Fibroblast of pulmonary artery (primary cell): ENCODE results near the gene FLOT2.
"Not testable (repeated sequence)": the region's sequence is repeated elsewhere in the genome, so short reads cannot be mapped to it uniquely, and the experiment has no call there.

Experiments
- DNase-seq: peaks from one replicate; pipeline ENCODE4 v3.0.0-alpha.2; 2010; ENCODE audit warnings: low read depth
- H3K4me3 ChIP-seq: replicated peaks from 2 replicates; pipeline ENCODE4 v1.5.1; 2011; ENCODE audit warnings: low read depth, mild to moderate bottlenecking, control low read depth, low read length, moderate library complexity
- TF ChIP-seq, protein P1 (sequence below): IDR thresholded peaks from 2 replicates; pipeline ENCODE4 v1.5.1; 2011; ENCODE audit warnings: mild to moderate bottlenecking, control low read depth, low read length, inconsistent platforms; ENCODE audit errors: missing control alignments

FLOT2 gene

DNA sequence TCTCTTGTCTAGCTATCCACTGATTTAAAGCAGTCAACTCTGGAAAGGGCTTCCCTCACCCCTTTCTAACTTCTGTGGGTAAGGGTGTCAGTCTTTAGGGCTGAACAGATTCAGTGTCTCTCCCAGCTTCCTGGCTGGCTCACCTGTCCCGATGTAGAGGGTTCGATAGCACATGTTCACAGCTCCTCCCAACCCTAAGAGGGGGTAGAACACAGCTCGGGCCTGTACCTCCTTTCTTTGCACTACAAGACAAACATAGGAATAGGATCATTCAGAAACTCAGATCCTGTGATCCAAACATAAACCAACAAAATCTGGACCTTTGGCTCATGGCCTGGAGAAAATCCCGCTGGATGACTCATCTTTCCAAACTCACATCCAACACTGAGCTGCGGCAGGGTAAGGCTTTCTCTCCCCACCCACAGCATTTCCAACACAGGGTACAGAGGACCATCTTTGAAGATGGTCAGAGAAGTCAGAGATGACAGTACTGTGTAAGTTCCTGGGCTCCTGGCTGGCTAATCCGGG is 11.2 kb upstream of the FLOT2 start:
- peak; percentile 73 for DNase-seq
- TF ChIP-seq, protein P1, sequence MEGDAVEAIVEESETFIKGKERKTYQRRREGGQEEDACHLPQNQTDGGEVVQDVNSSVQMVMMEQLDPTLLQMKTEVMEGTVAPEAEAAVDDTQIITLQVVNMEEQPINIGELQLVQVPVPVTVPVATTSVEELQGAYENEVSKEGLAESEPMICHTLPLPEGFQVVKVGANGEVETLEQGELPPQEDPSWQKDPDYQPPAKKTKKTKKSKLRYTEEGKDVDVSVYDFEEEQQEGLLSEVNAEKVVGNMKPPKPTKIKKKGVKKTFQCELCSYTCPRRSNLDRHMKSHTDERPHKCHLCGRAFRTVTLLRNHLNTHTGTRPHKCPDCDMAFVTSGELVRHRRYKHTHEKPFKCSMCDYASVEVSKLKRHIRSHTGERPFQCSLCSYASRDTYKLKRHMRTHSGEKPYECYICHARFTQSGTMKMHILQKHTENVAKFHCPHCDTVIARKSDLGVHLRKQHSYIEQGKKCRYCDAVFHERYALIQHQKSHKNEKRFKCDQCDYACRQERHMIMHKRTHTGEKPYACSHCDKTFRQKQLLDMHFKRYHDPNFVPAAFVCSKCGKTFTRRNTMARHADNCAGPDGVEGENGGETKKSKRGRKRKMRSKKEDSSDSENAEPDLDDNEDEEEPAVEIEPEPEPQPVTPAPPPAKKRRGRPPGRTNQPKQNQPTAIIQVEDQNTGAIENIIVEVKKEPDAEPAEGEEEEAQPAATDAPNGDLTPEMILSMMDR, result no peak
- H3K4me3 ChIP-seq, result no peak overlapping the region

DNA sequence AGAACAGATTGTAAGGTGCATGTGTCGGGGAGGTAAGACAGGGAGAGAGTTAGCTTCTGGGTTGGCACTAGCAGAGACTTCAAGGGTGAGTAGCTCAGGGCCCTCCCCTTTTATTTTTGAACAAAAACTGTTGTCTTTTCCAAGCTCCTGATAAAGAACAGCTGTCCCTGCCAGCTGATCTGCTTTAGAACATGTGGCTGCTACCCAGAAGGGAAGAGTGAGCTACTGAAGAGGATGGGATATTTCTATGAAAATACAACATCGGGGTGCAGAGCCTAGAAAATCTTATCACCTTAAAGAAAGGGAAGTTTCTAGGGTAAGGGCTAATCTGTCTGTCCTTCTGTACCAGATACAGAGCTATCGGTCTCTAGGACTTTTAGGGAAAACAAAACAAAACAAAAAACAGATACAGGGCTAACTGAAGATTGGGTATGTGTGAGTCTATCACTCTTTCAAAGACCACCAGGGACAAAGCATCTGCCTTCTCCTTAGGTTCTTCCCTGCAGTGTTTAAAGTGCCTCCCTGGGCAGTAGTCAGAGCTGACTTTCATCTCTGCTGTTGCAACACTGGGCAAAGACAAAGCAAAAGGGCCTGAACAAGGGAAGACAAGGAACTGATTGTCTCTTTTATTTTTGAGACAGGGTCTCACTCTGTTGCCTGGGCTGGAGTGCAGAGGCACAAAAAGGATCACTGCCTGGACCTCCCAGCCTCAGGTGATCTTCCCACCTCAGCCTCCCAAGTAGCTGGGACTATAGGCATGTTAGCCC is 10.4 kb upstream of the FLOT2 start:
- TF ChIP-seq, protein P1, result no peak
- peak; percentile 59 for DNase-seq
- H3K4me3 ChIP-seq, result no peak overlapping the region

DNA sequence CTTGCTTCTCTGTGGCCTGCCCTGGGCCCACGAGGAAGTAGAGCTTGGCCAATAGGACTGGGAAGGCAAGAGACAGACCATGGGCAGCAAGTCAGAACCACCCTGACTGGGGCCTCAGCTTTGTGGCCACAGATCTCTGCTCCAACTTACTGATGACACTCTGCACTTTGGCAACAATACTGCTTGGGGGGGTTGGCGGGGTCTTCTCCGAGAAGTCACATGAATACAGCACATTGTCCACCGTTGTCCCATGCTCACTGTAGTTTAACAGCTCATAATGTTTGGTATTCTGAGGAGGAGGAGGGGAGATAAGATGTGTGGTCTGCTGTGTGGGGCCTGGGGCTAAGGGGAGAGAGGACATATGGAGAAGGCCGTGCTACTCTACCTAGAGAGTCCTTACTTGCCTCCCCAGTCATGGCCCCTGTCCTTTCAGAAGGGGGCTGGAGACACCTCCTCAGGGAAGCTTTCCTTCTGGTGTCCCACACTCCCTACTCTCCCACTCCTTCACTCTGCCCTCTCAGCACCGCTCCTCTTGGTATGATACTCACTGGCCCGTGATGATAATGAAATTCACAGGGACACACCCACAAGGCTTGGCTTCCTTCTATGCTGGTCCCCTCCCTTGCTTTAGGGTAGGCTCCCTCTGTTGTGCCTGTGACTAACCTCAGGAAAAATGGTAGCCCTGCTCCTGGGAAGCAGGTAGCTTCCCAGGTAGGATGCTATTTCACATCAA is 9.3 kb upstream of the FLOT2 start:
- DNase-seq, result no peak
- TF ChIP-seq, protein P1, result no peak
- H3K4me3 ChIP-seq, result no peak overlapping the region

DNA sequence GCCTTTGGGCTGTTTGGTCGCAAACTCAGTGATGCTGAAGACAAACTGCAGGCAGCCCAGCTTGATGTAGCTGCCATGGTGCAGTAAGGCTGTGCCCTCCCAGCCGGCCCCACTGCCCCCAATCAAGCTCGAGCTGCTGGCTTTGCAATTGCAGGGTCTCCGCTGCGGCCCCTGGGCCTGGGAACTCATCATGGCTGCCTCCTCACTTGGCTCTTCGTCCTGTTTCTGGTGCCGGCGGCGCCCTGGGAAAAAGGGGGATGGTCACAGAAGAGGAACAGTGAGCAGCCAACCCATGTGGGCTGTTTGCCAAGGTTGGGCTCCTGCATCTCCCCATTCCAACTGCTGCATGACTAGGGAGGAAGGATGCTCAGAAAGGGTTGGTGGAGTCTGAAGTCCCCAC is 8.7 kb upstream of the FLOT2 start:
- DNase-seq, result no peak
- TF ChIP-seq, protein P1, result no peak
- H3K4me3 ChIP-seq, result no peak overlapping the region

DNA sequence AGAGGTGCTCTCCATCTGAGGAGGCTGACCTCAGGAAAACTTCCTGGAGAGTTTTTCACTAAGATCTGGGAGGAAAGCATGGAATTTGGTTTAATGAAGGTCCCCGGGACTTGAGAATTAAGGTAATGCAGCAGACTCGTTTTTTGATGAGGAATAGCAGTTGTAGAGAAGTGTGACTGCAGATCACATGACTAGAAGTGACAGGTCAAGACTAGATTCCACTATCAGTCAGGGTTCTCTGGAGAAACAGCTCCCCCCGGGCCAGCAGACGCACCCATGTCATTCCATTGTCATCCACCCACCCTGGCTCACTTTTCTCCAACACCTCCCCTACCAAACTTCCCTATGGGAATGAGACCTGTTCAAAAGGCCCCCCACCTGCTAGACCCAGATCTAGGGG is 7.3 kb upstream of the FLOT2 start:
- DNase-seq, result no peak
- no peak overlapping the region for H3K4me3 ChIP-seq
- TF ChIP-seq, protein P1, result no peak

DNA sequence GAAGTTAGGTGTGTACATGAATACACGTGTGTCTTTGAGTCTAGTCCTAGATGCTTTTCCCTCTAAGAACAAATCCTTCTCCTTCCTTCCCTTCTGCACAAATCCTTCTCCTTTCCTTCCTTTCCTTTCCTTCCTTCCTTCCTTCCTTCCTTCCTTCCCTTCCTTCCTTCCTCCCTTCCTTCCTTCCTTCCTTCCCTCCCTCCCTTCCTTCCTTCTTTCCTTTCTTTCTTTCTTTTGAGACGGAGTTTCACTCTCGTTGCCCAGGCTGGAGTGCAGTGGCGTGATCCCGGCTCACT is 6.0 kb upstream of the FLOT2 start:
- not testable (repeated sequence) for DNase-seq, H3K4me3 ChIP-seq

DNA sequence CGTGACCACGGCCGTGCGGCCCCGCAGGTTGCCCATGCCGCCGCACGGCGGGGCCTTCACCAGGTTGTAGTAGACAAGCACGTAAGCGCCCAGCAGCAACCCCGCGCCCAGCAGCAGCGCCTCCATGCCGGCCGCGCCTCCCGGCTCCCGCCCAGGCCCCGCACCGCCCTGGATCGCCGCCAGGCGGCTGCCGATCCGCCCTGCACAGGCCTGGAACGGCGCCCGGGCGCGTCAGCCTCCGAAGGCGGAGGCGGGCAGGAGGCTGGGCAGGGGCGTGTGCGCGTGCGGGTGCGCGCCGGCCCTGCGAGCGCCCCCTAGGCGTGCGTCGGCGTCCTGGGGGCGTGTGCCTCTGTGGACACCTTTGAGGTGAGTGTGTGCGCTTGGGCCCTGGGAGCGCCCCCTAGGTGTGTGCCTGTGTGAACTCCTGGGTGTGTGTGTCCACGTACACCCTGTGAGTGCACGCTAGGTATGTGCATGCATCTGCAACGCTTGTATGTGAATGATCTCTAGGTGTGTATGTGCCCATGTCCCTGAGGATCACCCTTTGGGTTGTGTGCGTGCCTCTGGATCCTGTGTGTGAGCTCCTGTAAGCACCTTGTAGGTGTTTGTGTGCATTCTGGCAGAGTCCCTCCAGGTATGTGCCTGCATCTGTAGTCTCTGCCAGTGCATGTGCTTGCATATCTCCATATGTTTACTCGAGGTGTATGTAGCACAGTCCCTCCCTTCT is 5.4 kb upstream of the FLOT2 start, which contains the start of gene DHRS13:
TSS of gene DHRS13 (minus strand) at position 261 of the 727 bp plus-strand sequence. CDS start at position 126, 135 bp downstream.
- TF ChIP-seq, protein P1, result peak; percentile 46
- peak; percentile 88 for DNase-seq
- H3K4me3 ChIP-seq, result peak within 1 kb of the TSS; percentile 59
